Measurements from ENCODE around the gene HYI. TPM values are rescaled to one million over a fixed set of nuclear protein-coding genes. Genes with fewer than 3 reads are reported as not detected.

Gene HYI
- total RNA-seq, 3 donors from 2014 or later (not counting 1 experiment from before 2014, with no cell fraction given), result 7.0 to 14.2 (median 8.6) TPM

DNA sequence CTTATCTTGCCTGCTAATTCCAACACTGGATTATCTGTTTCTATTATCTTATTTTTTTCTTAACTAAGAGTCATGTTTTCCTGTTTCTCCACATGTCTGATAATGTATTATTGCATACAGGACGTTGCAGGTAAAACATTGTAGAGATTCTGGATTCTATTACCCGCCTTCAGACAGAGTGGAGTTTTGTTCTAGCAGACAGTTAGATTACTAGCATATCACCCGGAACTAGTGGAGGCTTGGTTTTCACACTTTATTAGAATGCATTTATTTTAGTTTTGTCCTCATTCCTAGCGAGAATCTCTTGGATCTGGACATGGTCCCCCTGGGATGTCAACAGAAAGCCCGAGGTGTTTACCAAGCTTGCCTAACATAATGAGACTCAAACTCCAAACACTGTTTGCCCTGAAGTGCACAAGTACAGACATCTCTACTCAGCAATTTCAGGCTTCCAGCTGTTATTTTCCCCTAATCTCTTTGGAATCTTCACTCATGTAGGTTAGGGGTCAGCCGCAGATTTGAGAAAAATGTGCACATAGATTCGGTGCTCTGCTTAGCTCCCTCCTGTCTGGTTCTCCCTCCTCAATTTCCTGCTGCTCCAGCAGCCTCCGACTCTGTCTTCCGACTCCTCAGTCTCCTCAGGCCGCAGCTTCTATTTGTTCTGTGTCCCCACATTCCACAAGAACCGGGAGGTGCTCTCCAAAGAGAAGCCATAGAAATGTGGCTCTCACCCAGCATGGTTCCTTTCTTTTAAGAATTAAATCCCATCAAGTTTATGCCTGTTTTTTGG is 40.1 kb upstream of the HYI start:
- H3K9me3 ChIP-seq (ENCODE audit: control insufficient read depth, insufficient read depth, low read length), result no peaks in the 10 kb centered on the region
- Mint-ChIP-seq H3K4me3 (no peak overlapping the region), H3K4me1 (no peaks in the 10 kb centered on the region), H3K27me3 (ENCODE audit: low read depth in 2 of 2) (peaks cover 26 to 36% of the 10 kb centered on the region in 2 donors), H3K36me3 (peaks cover 7% of the 10 kb centered on the region), H3K9me3 (peaks cover 0 to 9% of the 10 kb centered on the region in 2 donors), H3K27ac (no peak overlapping the region)
- no peak for TF ChIP-seq CTCF (IDR thresholded peaks at IDR 0.05)
- no peaks in the 10 kb centered on the region for H3K4me1 ChIP-seq (ENCODE audit: control insufficient read depth, insufficient read depth, low read length)
- H3K36me3 ChIP-seq (ENCODE audit: control insufficient read depth, insufficient read depth, low read length), result no peaks in the 10 kb centered on the region
- H3K27ac ChIP-seq (ENCODE audit: low read length), result no peak overlapping the region
- no peak overlapping the region for H3K4me3 ChIP-seq (ENCODE audit: low read length)
- WGBS (ENCODE audit: insufficient coverage), result 74% methylated on average over 11 of the region's 11 CpGs
- no peaks in the 10 kb centered on the region for H3K27me3 ChIP-seq (ENCODE audit: control insufficient read depth, insufficient read depth, low read length)
- ATAC-seq (no peak), DNase-seq (no peak)
- intact Hi-C loops (cut with micrococcal nuclease), result no loop called here

- no peak overlapping the region for H3K27ac Mint-ChIP-seq
- H3K9me3 Mint-ChIP-seq, result peaks cover 0 to 9% of the 10 kb centered on the region in 2 donors
- ATAC-seq (no peak), DNase-seq (no peak)
- TF ChIP-seq CTCF (IDR thresholded peaks at IDR 0.05), result no peak
- no peaks in the 10 kb centered on the region for H3K9me3 ChIP-seq (ENCODE audit: control insufficient read depth, insufficient read depth, low read length)
- H3K36me3 ChIP-seq (ENCODE audit: control insufficient read depth, insufficient read depth, low read length), result no peaks in the 10 kb centered on the region
- no peak overlapping the region for H3K4me3 ChIP-seq (ENCODE audit: low read length)
- no peak overlapping the region for H3K4me3 Mint-ChIP-seq
- no peaks in the 10 kb centered on the region for H3K27me3 ChIP-seq (ENCODE audit: control insufficient read depth, insufficient read depth, low read length)
- no peaks in the 10 kb centered on the region for H3K4me1 ChIP-seq (ENCODE audit: control insufficient read depth, insufficient read depth, low read length)
- WGBS (ENCODE audit: insufficient coverage), result 93% methylated on average over 2 of the region's 2 CpGs
- H3K4me1 Mint-ChIP-seq, result no peaks in the 10 kb centered on the region
- peaks cover 25 to 33% of the 10 kb centered on the region in 2 donors for H3K27me3 Mint-ChIP-seq (ENCODE audit: low read depth in 2 of 2)
- no peak overlapping the region for H3K27ac ChIP-seq (ENCODE audit: low read length)
- peaks cover 14% of the 10 kb centered on the region for H3K36me3 Mint-ChIP-seq
- intact Hi-C loops (cut with micrococcal nuclease), result no loop called here
Measured at GRCh38 chr1:43492826-43493225, 39.1 kb upstream of the HYI start.

DNA sequence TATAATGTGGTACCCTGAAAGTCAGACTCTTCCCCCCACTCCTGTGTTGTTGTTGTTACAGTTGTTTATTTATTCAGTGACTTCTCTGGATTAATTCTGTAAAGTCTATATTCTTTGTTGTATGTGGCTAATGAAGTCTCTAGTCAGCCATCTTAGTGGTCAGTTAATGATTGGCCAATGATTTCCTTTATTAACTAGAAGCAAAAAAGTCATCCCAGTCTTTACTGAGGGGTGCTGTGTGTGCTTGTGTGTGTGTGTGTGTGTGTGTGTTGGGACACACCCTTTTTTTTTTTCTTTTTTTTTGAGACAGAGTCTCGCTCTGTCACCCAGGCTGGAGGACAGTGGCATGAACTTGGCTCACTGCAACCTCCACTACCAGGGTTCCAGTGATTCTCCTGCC is 37.3 kb upstream of the HYI start:
- no peak for TF ChIP-seq CTCF (IDR thresholded peaks at IDR 0.05)
- WGBS (ENCODE audit: insufficient coverage), result 100% methylated on average over 1 of the region's 1 CpG
- peaks cover 21 to 27% of the 10 kb centered on the region in 2 donors for H3K27me3 Mint-ChIP-seq (ENCODE audit: low read depth in 2 of 2)
- Histone ChIP-seq H3K27ac (ENCODE audit: low read length) (no peak overlapping the region), H3K27me3 (ENCODE audit: control insufficient read depth, insufficient read depth, low read length) (no peaks in the 10 kb centered on the region), H3K36me3 (ENCODE audit: control insufficient read depth, insufficient read depth, low read length) (no peaks in the 10 kb centered on the region), H3K9me3 (ENCODE audit: control insufficient read depth, insufficient read depth, low read length) (no peaks in the 10 kb centered on the region), H3K4me3 (ENCODE audit: low read length) (no peak overlapping the region), H3K4me1 (ENCODE audit: control insufficient read depth, insufficient read depth, low read length) (no peaks in the 10 kb centered on the region)
- no peak for DNase-seq
- no peaks in the 10 kb centered on the region for H3K4me1 Mint-ChIP-seq
- intact Hi-C loops (cut with micrococcal nuclease), result no loop called here
- H3K4me3 Mint-ChIP-seq, result no peak overlapping the region
- no peak overlapping the region for H3K27ac Mint-ChIP-seq
- peaks cover 14% of the 10 kb centered on the region for H3K36me3 Mint-ChIP-seq
- H3K9me3 Mint-ChIP-seq, result peaks cover 0 to 9% of the 10 kb centered on the region in 2 donors
- no peak for ATAC-seq

GRCh38 chr1:43488165-43488564 is 34.4 kb upstream of the HYI start:
- DNase-seq (no peak), ATAC-seq (no peak)
- Mint-ChIP-seq H3K4me3 (no peak overlapping the region), H3K27ac (no peak overlapping the region), H3K27me3 (ENCODE audit: low read depth in 2 of 2) (peaks cover 9 to 16% of the 10 kb centered on the region in 2 donors), H3K36me3 (peaks cover 14% of the 10 kb centered on the region), H3K9me3 (peaks cover 0 to 9% of the 10 kb centered on the region in 2 donors), H3K4me1 (no peaks in the 10 kb centered on the region)
- no peaks in the 10 kb centered on the region for H3K4me1 ChIP-seq (ENCODE audit: control insufficient read depth, insufficient read depth, low read length)
- no peaks in the 10 kb centered on the region for H3K9me3 ChIP-seq (ENCODE audit: control insufficient read depth, insufficient read depth, low read length)
- no peaks in the 10 kb centered on the region for H3K27me3 ChIP-seq (ENCODE audit: control insufficient read depth, insufficient read depth, low read length)
- 89% methylated on average over 1 of the region's 1 CpG for WGBS (ENCODE audit: insufficient coverage)
- no peaks in the 10 kb centered on the region for H3K36me3 ChIP-seq (ENCODE audit: control insufficient read depth, insufficient read depth, low read length)
- intact Hi-C loops (cut with micrococcal nuclease), result no loop called here
- TF ChIP-seq CTCF (IDR thresholded peaks at IDR 0.05), result no peak
- no peak overlapping the region for H3K27ac ChIP-seq (ENCODE audit: low read length)
- no peak overlapping the region for H3K4me3 ChIP-seq (ENCODE audit: low read length)

Data from natural killer cell (primary cell).